GM12878 (cell line): ENCODE results near the gene OR13C8. TPM values are rescaled to one million over a fixed set of nuclear protein-coding genes. Genes with fewer than 3 reads are reported as not detected.

Source experiments
- ATAC-seq: fragments of 200-7000 bp; cut with Tn5 transposase; 3 replicates; pipeline ENCODE4 v1.9.1; 2020; ENCODE audit warnings: mild to moderate bottlenecking, moderate library complexity
- BruUV-seq: library from RNA; stranded (reverse); fragments of 400-500 nt; replicated peaks from 2 replicates; lab custom pipeline; 2021; lab: Mats Ljungman, UMichigan
- CTCF ChIA-PET: fragments of 300-600 bp; sonication (Branson Sonifier 250); formaldehyde crosslinking; extraction: SDS; loops from one replicate; lab custom pipeline; 2021; ENCODE audit warnings: inconsistent platforms; lab: Yijun Ruan, JAX
- POLR2A ChIA-PET: fragments of 350-600 bp; formaldehyde crosslinking; extraction: SDS; loops from one replicate; lab custom pipeline; 2021; ENCODE audit warnings: inconsistent platforms; lab: Charles Lee
- RAD21 ChIA-PET: fragments of 300-600 bp; sonication (Branson Sonifier 250); formaldehyde crosslinking; loops from one replicate; lab custom pipeline; 2023; ENCODE audit warnings: antibody characterized with exemption; ENCODE audit not compliant: unreplicated experiment; lab: Charles Lee
- SMC1A ChIA-PET: fragments of 300-600 bp; sonication (Branson Sonifier 250); formaldehyde crosslinking; loops from one replicate; lab custom pipeline; 2023; ENCODE audit not compliant: unreplicated experiment, uncharacterized antibody; lab: Charles Lee
- DNase-seq: peaks from one replicate; pipeline ENCODE4 v3.0.0-alpha.2; 2011; ENCODE audit warnings: low read depth, low spot score
- FAIRE-seq: peaks from 3 replicates; lab custom pipeline; 2011; peaks lifted over from hg19 to GRCh38; lab: Jason Lieb, UNC
- H2AFZ ChIP-seq: 2 replicates; pipeline ENCODE4 v1.6.0; 2011; ENCODE audit warnings: low read depth, low read length, control low read depth; ENCODE audit not compliant: control insufficient read depth
- H3K27ac ChIP-seq: 2 replicates; pipeline ENCODE4 v1.5.1; 2011; ENCODE audit warnings: control low read depth; ENCODE audit not compliant: control insufficient read depth, insufficient read depth
- H3K27me3 ChIP-seq, 2 experiments: replicated peaks in 1 of 2; 2 replicates each; pipeline versions ENCODE4 v1.6.0 to v1.6.1; 2011; ENCODE audit warnings: low read length in 1 of 2; ENCODE audit not compliant: control insufficient read depth in 2 of 2, insufficient read depth in 2 of 2
- H3K36me3 ChIP-seq, 2 experiments: 2 replicates each; pipeline ENCODE4 v1.5.1; 2011; ENCODE audit warnings: low read length in 1 of 2; ENCODE audit not compliant: control insufficient read depth in 2 of 2, insufficient read depth in 2 of 2
- H3K4me1 ChIP-seq: 2 replicates; pipeline ENCODE4 v1.6.1; 2011; ENCODE audit warnings: mild to moderate bottlenecking, low read length, moderate library complexity, mixed read lengths; ENCODE audit not compliant: control insufficient read depth, insufficient read depth
- H3K4me2 ChIP-seq: 2 replicates; pipeline ENCODE4 v1.6.0; 2011; ENCODE audit warnings: control low read depth; ENCODE audit not compliant: control insufficient read depth, insufficient read depth
- H3K4me3 ChIP-seq: fragments of 200-600 bp; sonication (generic); 2 replicates; pipeline ENCODE4 v1.5.1; 2016
- H3K79me2 ChIP-seq: 2 replicates; pipeline ENCODE4 v1.6.0; 2011; ENCODE audit warnings: low read length; ENCODE audit not compliant: control insufficient read depth, insufficient read depth
- H3K9ac ChIP-seq: 2 replicates; pipeline ENCODE4 v1.8.0; 2011; ENCODE audit warnings: low read length, control low read depth, mixed read lengths; ENCODE audit not compliant: control insufficient read depth, insufficient read depth
- H3K9me3 ChIP-seq: replicated peaks from 3 replicates; pipeline ENCODE4 v1.5.1; 2011; ENCODE audit warnings: mild to moderate bottlenecking, low read length; ENCODE audit not compliant: control insufficient read depth, insufficient read depth
- H4K20me1 ChIP-seq: 2 replicates; pipeline ENCODE4 v1.6.0; 2011; ENCODE audit not compliant: control insufficient read depth, insufficient read depth
- BCL11A ChIP-seq: IDR thresholded peaks from 2 replicates; pipeline ENCODE4 v1.6.1; 2011; ENCODE audit warnings: low read depth, low read length
- DPF2 ChIP-seq: fragments of 450-650 bp; IDR thresholded peaks from 2 replicates; pipeline ENCODE4 v1.6.1; 2017; ENCODE audit warnings: mild to moderate bottlenecking
- EGR1 ChIP-seq, 2 experiments: IDR thresholded peaks; 1 replicate in 1 of 2; 2 replicates in 1 of 2; pipeline ENCODE4 v1.6.1; 2011 to 2012; ENCODE audit warnings: low read depth in 2 of 2, low read length in 2 of 2, borderline replicate concordance in 1 of 2, mild to moderate bottlenecking in 1 of 2, moderate library complexity in 1 of 2
- MEF2B ChIP-seq: fragments of 450-650 bp; IDR thresholded peaks from 2 replicates; pipeline ENCODE4 v1.6.1; 2018; ENCODE audit warnings: mild to moderate bottlenecking, moderate library complexity; ENCODE audit not compliant: partially characterized antibody, poor library complexity, severe bottlenecking
- NRF1 ChIP-seq: conservative IDR thresholded peaks from 2 replicates; pipeline ENCODE4 v1.6.1; 2011; ENCODE audit warnings: mild to moderate bottlenecking, low read depth, low read length, improper control_type of control experiment
- POLR2AphosphoS2 ChIP-seq: IDR thresholded peaks from 2 replicates; pipeline ENCODE4 v1.6.1; 2011; ENCODE audit warnings: low read depth, mild to moderate bottlenecking, low read length, improper control_type of control experiment, moderate library complexity
- POU2F2 ChIP-seq: IDR thresholded peaks from 3 replicates; pipeline ENCODE4 v1.6.1; 2011; ENCODE audit warnings: low read depth, mild to moderate bottlenecking, low read length, borderline replicate concordance
- SRF ChIP-seq, 2 experiments: IDR thresholded peaks; 2 replicates each; pipeline ENCODE4 v1.6.1; 2011; ENCODE audit warnings: low read depth in 2 of 2, low read length in 2 of 2, mild to moderate bottlenecking in 1 of 2, moderate library complexity in 1 of 2
- TAF1 ChIP-seq: IDR thresholded peaks from 2 replicates; pipeline ENCODE4 v1.6.1; 2011; ENCODE audit warnings: mild to moderate bottlenecking, low read depth, low read length, borderline replicate concordance
- ZBED1 ChIP-seq: IDR thresholded peaks from 2 replicates; pipeline ENCODE4 v1.6.1; 2016; ENCODE audit warnings: borderline replicate concordance
- ZNF384 ChIP-seq: IDR thresholded peaks from 2 replicates; pipeline ENCODE4 v1.6.1; 2012; ENCODE audit warnings: low read depth, mild to moderate bottlenecking, low read length, improper control_type of control experiment, borderline replicate concordance
- ZNF622 ChIP-seq: fragments of 450-650 bp; IDR thresholded peaks from 2 replicates; pipeline ENCODE4 v1.6.1; 2017; ENCODE audit warnings: mild to moderate bottlenecking, inconsistent platforms
- ZSCAN29 ChIP-seq: fragments of 450-650 bp; IDR thresholded peaks from 2 replicates; pipeline ENCODE4 v1.6.1; 2017; ENCODE audit warnings: mild to moderate bottlenecking, moderate library complexity
- WGBS: methylation state at CpG from one replicate; pipeline ENCODE4 v1.1.6; 2016; ENCODE audit warnings: low lambda C conversion rate; ENCODE audit not compliant: insufficient replicate concordance, insufficient coverage; ENCODE audit errors: missing lambda C conversion rate; 5-methylcytosine and 5-hydroxymethylcytosine counted together
- in situ Hi-C: fragments of 300-500 bp; cut with MboI; formaldehyde crosslinking; loops from 9 replicates; pipeline ENCODE4 v1.14.3; 2018; ENCODE audit warnings: mixed read lengths
- intact Hi-C: fragments of 100-400 bp; cut with micrococcal nuclease; formaldehyde crosslinking; loops from one replicate; pipeline ENCODE4 v1.14.2; 2022; ENCODE audit not compliant: unreplicated experiment
- polyA plus RNA-seq, 11 experiments: library from polyadenylated mRNA; depleted of rRNA in 4 of 11; unstranded in 6 of 11; stranded (reverse) in 5 of 11; fragments of >200 nt; fragmentation: Nextera tagmentation in 4 of 11; fragmentation: Illumina TruSeq in 1 of 11; extraction: Ambion mirVana in 4 of 11; extraction: Trizol in 1 of 11; gene quantifications; 1 replicate in 1 of 11; 2 replicates in 10 of 11; pipeline versions ENCODE4 v1.2.1 to v1.2.3, GENCODE V29; 2011 to 2016; ENCODE audit warnings: inconsistent platforms in 2 of 11, missing spikeins in 2 of 11, low read depth in 1 of 11
- total RNA-seq, 4 experiments: library from RNA; depleted of rRNA in 3 of 4; stranded (reverse); fragments of >200 nt in 3 of 4; fragmentation: Illumina TruSeq in 1 of 4; extraction: Trizol in 1 of 4; gene quantifications; 2 replicates each; pipeline versions ENCODE4 v1.2.1 to v1.2.3, GENCODE V29; 2013 to 2021
- TF ChIP-seq, protein P1 (sequence below): fragments of 150-350 bp; IDR thresholded peaks from 2 replicates; pipeline ENCODE4 v1.6.1; 2016; ENCODE audit warnings: low read depth, low read length
- TF ChIP-seq, protein P2 (sequence below): fragments of 450-650 bp; conservative IDR thresholded peaks from 2 replicates; pipeline ENCODE4 v1.6.1; 2017; ENCODE audit warnings: mild to moderate bottlenecking, moderate library complexity
- TF ChIP-seq, protein P3 (sequence below): fragments of 450-650 bp; formaldehyde crosslinking; IDR thresholded peaks from 2 replicates; pipeline ENCODE4 v1.4.0; 2022; ENCODE audit warnings: mild to moderate bottlenecking, moderate library complexity

The OR13C8 gene
- total and polyA plus RNA-seq, 10 of the 15 experiments (the other 5 are each of a cell fraction or from before 2014, with no cell fraction given) = not detected

DNA sequence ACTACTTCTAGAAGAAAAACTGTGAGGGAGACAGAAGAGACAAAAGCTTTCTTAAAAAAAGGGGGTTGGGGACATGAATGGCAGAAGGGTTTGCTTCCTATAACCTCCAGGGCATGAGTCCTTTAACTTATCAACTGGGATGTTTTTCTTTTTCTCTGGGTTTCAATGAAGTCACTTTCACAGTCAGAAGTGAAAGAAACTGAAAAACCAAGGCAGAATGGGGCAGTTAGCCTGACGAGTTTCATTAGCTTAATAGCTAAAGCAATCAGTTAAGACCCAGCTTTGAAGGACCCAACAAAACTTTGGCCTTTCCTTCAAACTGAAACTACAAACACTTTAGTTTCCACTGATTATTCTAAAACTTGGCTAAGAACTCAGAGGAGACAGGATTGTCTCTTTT is 4.6 kb upstream of the OR13C8 start (continued):
- TF ChIP-seq, protein P1, sequence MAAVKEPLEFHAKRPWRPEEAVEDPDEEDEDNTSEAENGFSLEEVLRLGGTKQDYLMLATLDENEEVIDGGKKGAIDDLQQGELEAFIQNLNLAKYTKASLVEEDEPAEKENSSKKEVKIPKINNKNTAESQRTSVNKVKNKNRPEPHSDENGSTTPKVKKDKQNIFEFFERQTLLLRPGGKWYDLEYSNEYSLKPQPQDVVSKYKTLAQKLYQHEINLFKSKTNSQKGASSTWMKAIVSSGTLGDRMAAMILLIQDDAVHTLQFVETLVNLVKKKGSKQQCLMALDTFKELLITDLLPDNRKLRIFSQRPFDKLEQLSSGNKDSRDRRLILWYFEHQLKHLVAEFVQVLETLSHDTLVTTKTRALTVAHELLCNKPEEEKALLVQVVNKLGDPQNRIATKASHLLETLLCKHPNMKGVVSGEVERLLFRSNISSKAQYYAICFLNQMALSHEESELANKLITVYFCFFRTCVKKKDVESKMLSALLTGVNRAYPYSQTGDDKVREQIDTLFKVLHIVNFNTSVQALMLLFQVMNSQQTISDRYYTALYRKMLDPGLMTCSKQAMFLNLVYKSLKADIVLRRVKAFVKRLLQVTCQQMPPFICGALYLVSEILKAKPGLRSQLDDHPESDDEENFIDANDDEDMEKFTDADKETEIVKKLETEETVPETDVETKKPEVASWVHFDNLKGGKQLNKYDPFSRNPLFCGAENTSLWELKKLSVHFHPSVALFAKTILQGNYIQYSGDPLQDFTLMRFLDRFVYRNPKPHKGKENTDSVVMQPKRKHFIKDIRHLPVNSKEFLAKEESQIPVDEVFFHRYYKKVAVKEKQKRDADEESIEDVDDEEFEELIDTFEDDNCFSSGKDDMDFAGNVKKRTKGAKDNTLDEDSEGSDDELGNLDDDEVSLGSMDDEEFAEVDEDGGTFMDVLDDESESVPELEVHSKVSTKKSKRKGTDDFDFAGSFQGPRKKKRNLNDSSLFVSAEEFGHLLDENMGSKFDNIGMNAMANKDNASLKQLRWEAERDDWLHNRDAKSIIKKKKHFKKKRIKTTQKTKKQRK = no peak
- TF ChIP-seq ZBED1 (no peak), POU2F2 (no peak)

DNA sequence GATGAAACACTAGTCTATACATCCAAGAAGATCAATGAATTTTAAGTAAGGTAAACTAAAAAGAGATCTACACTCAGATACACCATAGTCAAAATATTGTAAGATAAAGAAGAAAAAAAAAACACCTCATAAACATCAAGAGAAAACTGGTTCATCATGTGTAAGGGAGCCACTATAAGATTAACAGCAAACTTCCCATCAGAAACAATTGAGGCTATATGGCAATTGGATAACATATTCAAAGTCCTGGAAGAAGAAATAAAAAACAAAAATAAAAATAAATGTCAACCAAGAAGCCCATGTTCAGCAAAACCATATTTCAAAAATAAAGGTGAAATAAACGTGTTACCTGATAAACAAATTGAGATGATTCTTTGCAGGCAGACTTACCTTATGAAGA is 3.6 kb downstream of the OR13C8 start:
- in situ Hi-C loops (no loop called here), intact Hi-C loops (no loop called here)
- Histone ChIP-seq H4K20me1 (no peaks in the 10 kb centered on the region), H3K4me2 (no peak overlapping the region), H3K27me3 (no peaks in the 10 kb centered on the region), H3K9ac (no peak overlapping the region), H3K9me3 (no peaks in the 10 kb centered on the region), H3K4me3 (no peak overlapping the region), H3K36me3 (no peaks in the 10 kb centered on the region), H3K27ac (no peak overlapping the region), H2AFZ (no peak overlapping the region), H3K4me1 (no peaks in the 10 kb centered on the region), H3K79me2 (no peaks in the 10 kb centered on the region)
- BruUV-seq = no TSS peak
- ChIA-PET CTCF (no interaction called here), POLR2A (interaction anchor here (0.6 kb wide), 1 partner anchor 1892 kb away, joined by 3 read pairs; no protein-coding TSS in a partner anchor), RAD21 (no interaction called here), SMC1A (no interaction called here)
- DNase-seq (no peak), ATAC-seq (no peak), FAIRE-seq (no peak)
- WGBS = 0% methylated on average over 1 of the region's 1 CpG
- TF ChIP-seq EGR1 (IDR thresholded peaks at IDR 0.05; ENCODE audit: borderline replicate concordance in 1 of 2, low read depth in 2 of 2, low read length in 2 of 2) (no peak), POLR2AphosphoS2 (no peak), BCL11A (no peak), DPF2 (no peak), SRF (IDR thresholded peaks at IDR 0.05; ENCODE audit: low read depth in 2 of 2, low read length in 2 of 2) (no peak), ZSCAN29 (no peak), MEF2B (no peak), ZNF622 (no peak), ZNF384 (no peak), TAF1 (no peak), NRF1 (no peak)
- TF ChIP-seq, protein P2, sequence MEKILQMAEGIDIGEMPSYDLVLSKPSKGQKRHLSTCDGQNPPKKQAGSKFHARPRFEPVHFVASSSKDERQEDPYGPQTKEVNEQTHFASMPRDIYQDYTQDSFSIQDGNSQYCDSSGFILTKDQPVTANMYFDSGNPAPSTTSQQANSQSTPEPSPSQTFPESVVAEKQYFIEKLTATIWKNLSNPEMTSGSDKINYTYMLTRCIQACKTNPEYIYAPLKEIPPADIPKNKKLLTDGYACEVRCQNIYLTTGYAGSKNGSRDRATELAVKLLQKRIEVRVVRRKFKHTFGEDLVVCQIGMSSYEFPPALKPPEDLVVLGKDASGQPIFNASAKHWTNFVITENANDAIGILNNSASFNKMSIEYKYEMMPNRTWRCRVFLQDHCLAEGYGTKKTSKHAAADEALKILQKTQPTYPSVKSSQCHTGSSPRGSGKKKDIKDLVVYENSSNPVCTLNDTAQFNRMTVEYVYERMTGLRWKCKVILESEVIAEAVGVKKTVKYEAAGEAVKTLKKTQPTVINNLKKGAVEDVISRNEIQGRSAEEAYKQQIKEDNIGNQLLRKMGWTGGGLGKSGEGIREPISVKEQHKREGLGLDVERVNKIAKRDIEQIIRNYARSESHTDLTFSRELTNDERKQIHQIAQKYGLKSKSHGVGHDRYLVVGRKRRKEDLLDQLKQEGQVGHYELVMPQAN = no peak
- TF ChIP-seq, protein P3, sequence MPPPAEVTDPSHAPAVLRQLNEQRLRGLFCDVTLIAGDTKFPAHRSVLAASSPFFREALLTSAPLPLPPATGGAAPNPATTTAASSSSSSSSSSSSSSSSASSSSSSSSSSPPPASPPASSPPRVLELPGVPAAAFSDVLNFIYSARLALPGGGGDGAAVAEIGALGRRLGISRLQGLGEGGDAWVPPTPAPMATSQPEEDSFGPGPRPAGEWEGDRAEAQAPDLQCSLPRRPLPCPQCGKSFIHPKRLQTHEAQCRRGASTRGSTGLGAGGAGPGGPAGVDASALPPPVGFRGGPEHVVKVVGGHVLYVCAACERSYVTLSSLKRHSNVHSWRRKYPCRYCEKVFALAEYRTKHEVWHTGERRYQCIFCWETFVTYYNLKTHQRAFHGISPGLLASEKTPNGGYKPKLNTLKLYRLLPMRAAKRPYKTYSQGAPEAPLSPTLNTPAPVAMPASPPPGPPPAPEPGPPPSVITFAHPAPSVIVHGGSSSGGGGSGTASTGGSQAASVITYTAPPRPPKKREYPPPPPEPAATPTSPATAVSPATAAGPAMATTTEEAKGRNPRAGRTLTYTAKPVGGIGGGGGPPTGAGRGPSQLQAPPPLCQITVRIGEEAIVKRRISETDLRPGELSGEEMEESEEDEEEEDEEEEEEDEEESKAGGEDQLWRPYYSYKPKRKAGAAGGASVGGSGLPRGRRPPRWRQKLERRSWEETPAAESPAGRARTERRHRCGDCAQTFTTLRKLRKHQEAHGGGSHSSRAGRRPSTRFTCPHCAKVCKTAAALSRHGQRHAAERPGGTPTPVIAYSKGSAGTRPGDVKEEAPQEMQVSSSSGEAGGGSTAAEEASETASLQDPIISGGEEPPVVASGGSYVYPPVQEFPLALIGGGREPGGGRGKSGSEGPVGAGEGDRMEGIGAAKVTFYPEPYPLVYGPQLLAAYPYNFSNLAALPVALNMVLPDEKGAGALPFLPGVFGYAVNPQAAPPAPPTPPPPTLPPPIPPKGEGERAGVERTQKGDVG = no peak
